Loucy (cell line): ENCODE data around the gene LITAFD.

Experiments
- EZH2phosphoT487 ChIP-seq: fragments of 200-600 bp; IDR thresholded peaks from 2 replicates; pipeline ENCODE4 v1.6.1; 2018; ENCODE audit warnings: antibody characterized with exemption, mild to moderate bottlenecking, moderate library complexity, borderline replicate concordance
- TF ChIP-seq, protein P1 (sequence below): fragments of 200-600 bp; sonication (generic); conservative IDR thresholded peaks from 2 replicates; pipeline ENCODE4 v1.5.1; 2014; ENCODE audit warnings: mild to moderate bottlenecking, antibody characterized with exemption, low read length

DNA sequence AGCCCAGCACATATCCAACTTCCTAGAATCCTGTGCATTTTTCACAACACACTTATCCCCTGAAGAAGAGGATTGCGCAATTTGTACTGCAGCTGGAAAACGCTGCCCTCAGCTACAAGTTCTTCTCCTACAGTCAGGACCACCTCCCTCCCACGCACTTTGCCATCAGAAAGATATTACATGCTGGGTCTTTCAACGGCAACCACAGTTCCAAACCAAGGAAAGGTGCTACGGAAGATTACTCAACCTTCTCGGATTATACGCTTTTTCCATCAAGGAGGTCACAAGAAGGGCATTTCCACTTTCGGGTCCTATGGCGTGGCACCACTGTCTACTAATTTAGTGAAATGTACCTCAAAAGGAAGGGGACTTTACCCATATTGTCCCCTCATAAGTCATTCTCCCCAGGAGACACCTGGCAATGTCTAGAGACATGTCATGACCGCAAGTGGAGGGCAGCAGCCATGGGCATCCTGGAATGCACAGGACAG lies 46.4 kb downstream of the LITAFD start:
- TF ChIP-seq, protein P1, sequence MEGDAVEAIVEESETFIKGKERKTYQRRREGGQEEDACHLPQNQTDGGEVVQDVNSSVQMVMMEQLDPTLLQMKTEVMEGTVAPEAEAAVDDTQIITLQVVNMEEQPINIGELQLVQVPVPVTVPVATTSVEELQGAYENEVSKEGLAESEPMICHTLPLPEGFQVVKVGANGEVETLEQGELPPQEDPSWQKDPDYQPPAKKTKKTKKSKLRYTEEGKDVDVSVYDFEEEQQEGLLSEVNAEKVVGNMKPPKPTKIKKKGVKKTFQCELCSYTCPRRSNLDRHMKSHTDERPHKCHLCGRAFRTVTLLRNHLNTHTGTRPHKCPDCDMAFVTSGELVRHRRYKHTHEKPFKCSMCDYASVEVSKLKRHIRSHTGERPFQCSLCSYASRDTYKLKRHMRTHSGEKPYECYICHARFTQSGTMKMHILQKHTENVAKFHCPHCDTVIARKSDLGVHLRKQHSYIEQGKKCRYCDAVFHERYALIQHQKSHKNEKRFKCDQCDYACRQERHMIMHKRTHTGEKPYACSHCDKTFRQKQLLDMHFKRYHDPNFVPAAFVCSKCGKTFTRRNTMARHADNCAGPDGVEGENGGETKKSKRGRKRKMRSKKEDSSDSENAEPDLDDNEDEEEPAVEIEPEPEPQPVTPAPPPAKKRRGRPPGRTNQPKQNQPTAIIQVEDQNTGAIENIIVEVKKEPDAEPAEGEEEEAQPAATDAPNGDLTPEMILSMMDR, result no peak
- no peak for TF ChIP-seq EZH2phosphoT487
